ENCODE data around the gene TBC1D8B.
"Not testable (repeated sequence)": the region's sequence is repeated elsewhere in the genome, so short reads cannot be mapped to it uniquely, and the experiment has no call there.

The TBC1D8B gene

GRCh38 chrX:106863697-106864096 is 61.2 kb downstream of the TBC1D8B start:
- H3K9me3 ChIP-seq (ENCODE audit: severe bottlenecking), result no peaks in the 10 kb centered on the region
- H3K27me3 ChIP-seq (ENCODE audit: insufficient read depth, low read depth, severe bottlenecking), result peaks cover 51% of the 10 kb centered on the region
- no peak for TF ChIP-seq CTCF (IDR thresholded peaks at IDR 0.05; ENCODE audit: low read depth, low read length)
- no peak overlapping the region for H3K27ac ChIP-seq
- H3K4me3 ChIP-seq (ENCODE audit: low read depth, low read length), result no peak overlapping the region
- no peak for DNase-seq
- no peaks in the 10 kb centered on the region for H3K36me3 ChIP-seq

GRCh38 chrX:106872796-106873195 is 70.3 kb downstream of the TBC1D8B start:
- not testable (repeated sequence) for H3K36me3 ChIP-seq; H3K4me3 ChIP-seq (ENCODE audit: low read depth, low read length); H3K27ac ChIP-seq; DNase-seq; H3K9me3 ChIP-seq (ENCODE audit: severe bottlenecking)
- H3K27me3 ChIP-seq (ENCODE audit: insufficient read depth, low read depth, severe bottlenecking), result peaks cover 38% of the 10 kb centered on the region

- Histone ChIP-seq H3K36me3 (no peaks in the 10 kb centered on the region), H3K4me3 (ENCODE audit: low read depth, low read length) (no peak overlapping the region), H3K27ac (no peak overlapping the region), H3K9me3 (ENCODE audit: severe bottlenecking) (no peaks in the 10 kb centered on the region), H3K27me3 (ENCODE audit: insufficient read depth, low read depth, severe bottlenecking) (peaks cover 35% of the 10 kb centered on the region)
- TF ChIP-seq CTCF (IDR thresholded peaks at IDR 0.05; ENCODE audit: low read depth, low read length), result 0 out of 2 replicates have a peak, but pooled peaks have one; percentile 7
- DNase-seq, result no peak
Observed at GRCh38 chrX:106874075-106874474, 71.6 kb downstream of the TBC1D8B start.

DNA sequence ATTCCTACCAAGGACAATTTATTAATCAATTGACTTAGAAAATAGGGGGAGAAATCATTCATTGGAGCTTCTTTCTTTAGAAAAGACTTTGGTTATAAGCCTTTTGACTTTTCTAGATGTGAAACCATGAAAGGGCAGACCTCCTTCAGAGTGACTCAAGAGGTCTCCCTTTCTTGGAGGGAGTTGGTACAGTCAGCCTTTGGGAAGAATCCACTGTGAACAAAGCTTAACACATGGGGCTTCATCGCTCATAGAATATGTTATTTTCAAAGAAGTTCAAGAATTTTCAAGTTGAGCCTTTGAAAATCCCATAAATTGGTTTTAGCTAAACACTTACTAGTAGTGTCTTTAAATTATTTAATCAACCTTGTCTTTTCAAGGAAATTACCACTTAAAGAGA is 72.7 kb downstream of the TBC1D8B start:
- H3K9me3 ChIP-seq (ENCODE audit: severe bottlenecking), result no peaks in the 10 kb centered on the region
- H3K27ac ChIP-seq, result no peak overlapping the region
- no peaks in the 10 kb centered on the region for H3K36me3 ChIP-seq
- no peak for TF ChIP-seq CTCF (IDR thresholded peaks at IDR 0.05; ENCODE audit: low read depth, low read length)
- H3K4me3 ChIP-seq (ENCODE audit: low read depth, low read length), result no peak overlapping the region
- no peak for DNase-seq
- peaks cover 34% of the 10 kb centered on the region for H3K27me3 ChIP-seq (ENCODE audit: insufficient read depth, low read depth, severe bottlenecking)

- no peaks in the 10 kb centered on the region for H3K9me3 ChIP-seq (ENCODE audit: severe bottlenecking)
- no peak for DNase-seq
- no peaks in the 10 kb centered on the region for H3K36me3 ChIP-seq
- no peak overlapping the region for H3K27ac ChIP-seq
- TF ChIP-seq CTCF (IDR thresholded peaks at IDR 0.05; ENCODE audit: low read depth, low read length), result no peak
- peaks cover 58% of the 10 kb centered on the region for H3K27me3 ChIP-seq (ENCODE audit: insufficient read depth, low read depth, severe bottlenecking)
- no peak overlapping the region for H3K4me3 ChIP-seq (ENCODE audit: low read depth, low read length)
Observed at GRCh38 chrX:106889468-106889867, 87.0 kb downstream of the TBC1D8B start.

GRCh38 chrX:106891762-106892460 is 89.4 kb downstream of the TBC1D8B start:
- H3K27ac ChIP-seq, result no peak overlapping the region
- peaks cover 54% of the 10 kb centered on the region for H3K27me3 ChIP-seq (ENCODE audit: insufficient read depth, low read depth, severe bottlenecking)
- DNase-seq, result no peak
- no peaks in the 10 kb centered on the region for H3K36me3 ChIP-seq
- no peak for TF ChIP-seq CTCF (IDR thresholded peaks at IDR 0.05; ENCODE audit: low read depth, low read length)
- H3K4me3 ChIP-seq (ENCODE audit: low read depth, low read length), result no peak overlapping the region
- no peaks in the 10 kb centered on the region for H3K9me3 ChIP-seq (ENCODE audit: severe bottlenecking)
